PC-9 (cell line): ENCODE data around the gene GRIP1.

ENCODE experiments used
- EZH2 ChIP-seq: fragments of 200-600 bp; sonication (generic); IDR thresholded peaks from 2 replicates; pipeline ENCODE4 v1.8.0; 2017; ENCODE audit warnings: antibody characterized with exemption, low read depth
- TF ChIP-seq, protein P1 (sequence below): fragments of 200-600 bp; sonication (generic); conservative IDR thresholded peaks from 2 replicates; pipeline ENCODE4 v1.6.1; 2017; ENCODE audit warnings: mixed run types, antibody characterized with exemption, mild to moderate bottlenecking, moderate library complexity

DNA sequence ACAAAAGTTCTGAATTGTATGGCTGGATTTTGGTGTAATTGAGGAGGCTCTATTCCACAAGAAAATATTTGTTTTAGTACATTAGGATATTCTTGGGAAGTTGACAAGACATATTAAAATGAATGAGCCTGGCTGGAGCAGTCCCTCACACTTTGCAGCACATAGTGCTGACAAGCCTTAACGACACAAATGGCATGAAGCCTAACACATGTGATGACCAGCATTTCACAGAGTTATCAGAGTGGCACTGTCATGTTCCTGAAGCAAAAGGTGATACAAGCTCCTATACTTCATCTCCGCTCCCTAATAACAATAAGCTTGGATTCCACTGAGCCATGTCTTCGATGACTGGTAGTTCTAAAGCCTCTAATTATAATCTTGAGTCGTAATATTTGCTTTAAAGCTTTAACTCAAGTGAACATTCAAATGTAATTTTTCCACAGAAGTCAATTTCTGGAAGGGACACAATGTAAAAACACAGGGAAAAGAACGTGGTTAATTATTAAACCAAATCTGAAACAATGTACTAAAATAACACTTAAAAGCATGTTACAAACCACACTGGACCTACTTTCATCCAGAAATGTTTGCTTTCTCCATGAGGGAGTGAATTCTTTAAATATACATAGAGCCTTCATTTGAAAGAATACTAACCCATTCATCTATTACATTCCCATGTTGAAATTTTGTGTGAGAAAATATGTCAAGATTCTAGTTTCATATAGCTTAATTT lies 49.6 kb downstream of the GRIP1 start:
- TF ChIP-seq, protein P1, sequence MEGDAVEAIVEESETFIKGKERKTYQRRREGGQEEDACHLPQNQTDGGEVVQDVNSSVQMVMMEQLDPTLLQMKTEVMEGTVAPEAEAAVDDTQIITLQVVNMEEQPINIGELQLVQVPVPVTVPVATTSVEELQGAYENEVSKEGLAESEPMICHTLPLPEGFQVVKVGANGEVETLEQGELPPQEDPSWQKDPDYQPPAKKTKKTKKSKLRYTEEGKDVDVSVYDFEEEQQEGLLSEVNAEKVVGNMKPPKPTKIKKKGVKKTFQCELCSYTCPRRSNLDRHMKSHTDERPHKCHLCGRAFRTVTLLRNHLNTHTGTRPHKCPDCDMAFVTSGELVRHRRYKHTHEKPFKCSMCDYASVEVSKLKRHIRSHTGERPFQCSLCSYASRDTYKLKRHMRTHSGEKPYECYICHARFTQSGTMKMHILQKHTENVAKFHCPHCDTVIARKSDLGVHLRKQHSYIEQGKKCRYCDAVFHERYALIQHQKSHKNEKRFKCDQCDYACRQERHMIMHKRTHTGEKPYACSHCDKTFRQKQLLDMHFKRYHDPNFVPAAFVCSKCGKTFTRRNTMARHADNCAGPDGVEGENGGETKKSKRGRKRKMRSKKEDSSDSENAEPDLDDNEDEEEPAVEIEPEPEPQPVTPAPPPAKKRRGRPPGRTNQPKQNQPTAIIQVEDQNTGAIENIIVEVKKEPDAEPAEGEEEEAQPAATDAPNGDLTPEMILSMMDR: no peak
- TF ChIP-seq EZH2: no peak
